ENCODE data around the gene LILRB2.
"Not testable (repeated sequence)": the region's sequence is repeated elsewhere in the genome, so short reads cannot be mapped to it uniquely, and the experiment has no call there.

The LILRB2 gene

GRCh38 chr19:54231077-54231931, 49.6 kb downstream of the LILRB2 start:
- ATAC-seq (replicated peaks) (peak; percentile 98 to 99), DNase-seq (peak; percentile 80)
- H3K27ac Mint-ChIP-seq = no peak overlapping the region
- H3K36me3 Mint-ChIP-seq = no peaks in the 10 kb centered on the region
- H3K27me3 Mint-ChIP-seq = peaks cover 47 to 63% of the 10 kb centered on the region in 2 donors
- H3K4me1 Mint-ChIP-seq = peaks cover 4 to 5% of the 10 kb centered on the region in 2 donors
- no peak overlapping the region for H3K4me3 Mint-ChIP-seq
- peaks cover 2 to 4% of the 10 kb centered on the region in 2 donors for H3K9me3 Mint-ChIP-seq

- no peak for ATAC-seq (replicated peaks)
- no peak for DNase-seq
- H3K27ac Mint-ChIP-seq = no peak overlapping the region
- no peak overlapping the region for H3K4me3 Mint-ChIP-seq
- H3K9me3 Mint-ChIP-seq = peaks cover 2 to 4% of the 10 kb centered on the region in 2 donors
- H3K27me3 Mint-ChIP-seq = peaks cover 47 to 53% of the 10 kb centered on the region in 2 donors
- no peaks in the 10 kb centered on the region for H3K36me3 Mint-ChIP-seq
- H3K4me1 Mint-ChIP-seq = peaks cover 4 to 5% of the 10 kb centered on the region in 2 donors
These were observed 50.9 kb downstream of the LILRB2 start for GRCh38 chr19:54230031-54230430.

- H3K27me3 Mint-ChIP-seq = peaks cover 45 to 46% of the 10 kb centered on the region in 2 donors
- no peak for DNase-seq
- ATAC-seq (replicated peaks) = no peak
- H3K4me1 Mint-ChIP-seq = peaks cover 4 to 5% of the 10 kb centered on the region in 2 donors
- no peaks in the 10 kb centered on the region for H3K36me3 Mint-ChIP-seq
- peaks cover 2 to 4% of the 10 kb centered on the region in 2 donors for H3K9me3 Mint-ChIP-seq
- H3K27ac Mint-ChIP-seq = no peak overlapping the region
- H3K4me3 Mint-ChIP-seq = no peak overlapping the region
These were observed 51.8 kb downstream of the LILRB2 start for GRCh38 chr19:54229146-54229545.

- peaks cover 4 to 11% of the 10 kb centered on the region in 2 donors for H3K4me1 Mint-ChIP-seq
- not testable (repeated sequence) for ATAC-seq (replicated peaks); H3K9me3 Mint-ChIP-seq; DNase-seq; H3K36me3 Mint-ChIP-seq; H3K4me3 Mint-ChIP-seq; H3K27ac Mint-ChIP-seq
- H3K27me3 Mint-ChIP-seq = peaks cover 26 to 38% of the 10 kb centered on the region in 2 donors
These were observed 56.3 kb downstream of the LILRB2 start for GRCh38 chr19:54224619-54225018.

- H3K9me3 Mint-ChIP-seq; DNase-seq; ATAC-seq (replicated peaks); H3K4me3 Mint-ChIP-seq; H3K36me3 Mint-ChIP-seq; H3K27ac Mint-ChIP-seq: not testable (repeated sequence)
- Mint-ChIP-seq H3K4me1 (peaks cover 4 to 11% of the 10 kb centered on the region in 2 donors), H3K27me3 (peaks cover 19 to 32% of the 10 kb centered on the region in 2 donors)
These were observed 57.0 kb downstream of the LILRB2 start for GRCh38 chr19:54223937-54224281.
